Mucosa of descending colon (tissue), 3 donors: ENCODE data around the gene GLRA2. TPM values are rescaled to one million over a fixed set of nuclear protein-coding genes. Genes with fewer than 3 reads are reported as not detected.

Experiments
- ATAC-seq: fragments of 200-7000 bp; cut with Tn5 transposase; one replicate; pipeline ENCODE4 v1.9.1; 2020; ENCODE audit warnings: mild to moderate bottlenecking, moderate library complexity
- DNase-seq, 3 donors: peaks; one replicate each; pipeline ENCODE4 v3.0.0-alpha.2; 2020
- H3K36me3 ChIP-seq: fragments of 200-600 bp; one replicate; pipeline ENCODE4 v1.8.0; 2021; ENCODE audit warnings: low read depth, mild to moderate bottlenecking
- H3K4me1 ChIP-seq: fragments of 200-600 bp; one replicate; pipeline ENCODE4 v1.8.0; 2021; ENCODE audit warnings: low read depth, mild to moderate bottlenecking
- H3K4me3 ChIP-seq: fragments of 200-600 bp; one replicate; pipeline ENCODE4 v1.8.0; 2021; ENCODE audit warnings: mild to moderate bottlenecking
- H3K9me3 ChIP-seq: fragments of 200-600 bp; one replicate; pipeline ENCODE4 v1.8.0; 2021; ENCODE audit warnings: mild to moderate bottlenecking
- intact Hi-C, 2 donors: fragments of 100-400 bp; cut with DNase I in 1 of 2; cut with micrococcal nuclease in 1 of 2; formaldehyde crosslinking; loops; one replicate each; pipeline versions ENCODE4 v1.11.0 to v1.11.1; 2022; cut with DNase I, micrococcal nuclease
- total RNA-seq, 3 donors: library from RNA; stranded (reverse); fragmentation: NEBNext Ultra II Directional in 2 of 3; extraction: Animal tissue kit (Norgen Biotek cat#: 25700) in 2 of 3; gene quantifications; one replicate each; pipeline versions ENCODE4 v1.2.1 to v1.2.4, GENCODE V29; 2021 to 2023
- TF ChIP-seq, protein P1 (sequence below): fragments of 200-600 bp; IDR thresholded peaks from one replicate; pipeline ENCODE4 v1.8.0; 2022; ENCODE audit warnings: antibody characterized with exemption, mild to moderate bottlenecking
- donor health status: DM: no; HTN: no; CAD: no; lungs with moderate emphysema.
- donor health status: DM: no; HTN: no; CAD: no.
- donor health status: DM: no; HTN: yes; CAD: no.

Gene GLRA2
- total RNA-seq, 3 donors from 2014 or later, result 0.57 to 3.2 (median 1.5) TPM

DNA sequence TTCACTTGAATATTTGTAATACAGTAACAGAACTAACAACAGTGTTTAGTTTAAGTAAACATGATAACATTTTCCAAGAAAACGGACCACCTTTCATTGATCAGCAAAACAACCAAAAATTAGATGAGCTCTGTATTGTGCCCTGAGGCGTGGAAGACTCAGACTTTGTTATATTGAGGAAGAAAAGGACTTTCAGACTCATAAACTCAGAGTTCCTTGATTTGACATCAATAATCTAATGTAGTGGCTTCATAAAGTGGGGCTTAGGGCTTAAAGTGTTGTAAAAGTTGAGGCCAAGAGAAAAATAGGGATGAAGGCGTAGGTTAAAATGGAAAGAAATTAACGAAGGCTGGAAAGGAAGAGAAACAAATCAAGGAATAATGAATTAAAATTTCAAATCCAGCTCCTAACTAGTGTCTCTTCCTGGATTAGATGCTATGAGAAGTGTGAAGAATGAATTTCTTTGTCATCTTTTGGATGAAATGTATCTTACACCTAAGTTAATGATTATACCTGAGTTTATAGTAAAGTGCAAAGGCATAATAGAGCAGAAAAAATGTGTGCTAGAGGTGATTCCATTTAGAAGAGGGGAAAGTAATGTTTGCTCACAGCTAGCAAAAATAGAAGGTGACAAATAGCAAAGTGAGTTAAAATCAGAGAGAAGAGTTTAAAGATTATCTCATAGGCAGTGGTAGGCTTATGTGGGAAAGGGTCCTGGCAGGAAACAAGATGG lies 19.8 kb upstream of the GLRA2 start:
- Histone ChIP-seq H3K4me3 (no peak overlapping the region), H3K36me3 (no peaks in the 10 kb centered on the region), H3K9me3 (no peaks in the 10 kb centered on the region), H3K4me1 (no peaks in the 10 kb centered on the region)
- ATAC-seq (peak; percentile 76), DNase-seq (no peak)
- TF ChIP-seq, protein P1, sequence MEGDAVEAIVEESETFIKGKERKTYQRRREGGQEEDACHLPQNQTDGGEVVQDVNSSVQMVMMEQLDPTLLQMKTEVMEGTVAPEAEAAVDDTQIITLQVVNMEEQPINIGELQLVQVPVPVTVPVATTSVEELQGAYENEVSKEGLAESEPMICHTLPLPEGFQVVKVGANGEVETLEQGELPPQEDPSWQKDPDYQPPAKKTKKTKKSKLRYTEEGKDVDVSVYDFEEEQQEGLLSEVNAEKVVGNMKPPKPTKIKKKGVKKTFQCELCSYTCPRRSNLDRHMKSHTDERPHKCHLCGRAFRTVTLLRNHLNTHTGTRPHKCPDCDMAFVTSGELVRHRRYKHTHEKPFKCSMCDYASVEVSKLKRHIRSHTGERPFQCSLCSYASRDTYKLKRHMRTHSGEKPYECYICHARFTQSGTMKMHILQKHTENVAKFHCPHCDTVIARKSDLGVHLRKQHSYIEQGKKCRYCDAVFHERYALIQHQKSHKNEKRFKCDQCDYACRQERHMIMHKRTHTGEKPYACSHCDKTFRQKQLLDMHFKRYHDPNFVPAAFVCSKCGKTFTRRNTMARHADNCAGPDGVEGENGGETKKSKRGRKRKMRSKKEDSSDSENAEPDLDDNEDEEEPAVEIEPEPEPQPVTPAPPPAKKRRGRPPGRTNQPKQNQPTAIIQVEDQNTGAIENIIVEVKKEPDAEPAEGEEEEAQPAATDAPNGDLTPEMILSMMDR, result no peak
- intact Hi-C loops, result no loop called here

GRCh38 chrX:14528629-14529289 lies 577 bp upstream of the GLRA2 start:
- DNase-seq, result peak; percentile 51 to 89 (median 79)
- Histone ChIP-seq H3K4me3 (no peak overlapping the region), H3K36me3 (no peaks in the 10 kb centered on the region), H3K4me1 (no peaks in the 10 kb centered on the region), H3K9me3 (no peaks in the 10 kb centered on the region)
- peak; percentile 90 for ATAC-seq
- TF ChIP-seq, protein P1, result no peak
- intact Hi-C loops, result no loop called here

GRCh38 chrX:14533867-14534266 lies 4.5 kb downstream of the GLRA2 start:
- Histone ChIP-seq H3K4me1 (no peaks in the 10 kb centered on the region), H3K36me3 (no peaks in the 10 kb centered on the region), H3K9me3 (no peaks in the 10 kb centered on the region), H3K4me3 (no peak overlapping the region)
- TF ChIP-seq, protein P1, result no peak
- intact Hi-C loops, result no loop called here
- ATAC-seq, result peak; percentile 81
- no peak for DNase-seq

GRCh38 chrX:14546190-14546589 lies 16.9 kb downstream of the GLRA2 start:
- H3K4me3 ChIP-seq, result no peak overlapping the region
- no peak for ATAC-seq
- H3K9me3 ChIP-seq, result no peaks in the 10 kb centered on the region
- intact Hi-C loops, result no loop called here
- TF ChIP-seq, protein P1, result no peak
- H3K36me3 ChIP-seq, result no peaks in the 10 kb centered on the region
- DNase-seq, result no peak
- H3K4me1 ChIP-seq, result no peaks in the 10 kb centered on the region

- ATAC-seq (no peak), DNase-seq (no peak)
- intact Hi-C loops, result no loop called here
- no peaks in the 10 kb centered on the region for H3K36me3 ChIP-seq
- no peaks in the 10 kb centered on the region for H3K9me3 ChIP-seq
- no peaks in the 10 kb centered on the region for H3K4me1 ChIP-seq
- H3K4me3 ChIP-seq, result no peak overlapping the region
- TF ChIP-seq, protein P1, result no peak
These were observed 24.9 kb downstream of the GLRA2 start for GRCh38 chrX:14554131-14554715.
